Measurements from ENCODE around the gene LEKR1. TPM values are rescaled to one million over a fixed set of nuclear protein-coding genes. Genes with fewer than 3 reads are reported as not detected.
"Not testable (repeated sequence)": the region's sequence is repeated elsewhere in the genome, so short reads cannot be mapped to it uniquely, and the experiment has no call there.

The LEKR1 gene
- total RNA-seq, 2 donors from 2014 or later = 4.2 TPM; not detected in 1

DNA sequence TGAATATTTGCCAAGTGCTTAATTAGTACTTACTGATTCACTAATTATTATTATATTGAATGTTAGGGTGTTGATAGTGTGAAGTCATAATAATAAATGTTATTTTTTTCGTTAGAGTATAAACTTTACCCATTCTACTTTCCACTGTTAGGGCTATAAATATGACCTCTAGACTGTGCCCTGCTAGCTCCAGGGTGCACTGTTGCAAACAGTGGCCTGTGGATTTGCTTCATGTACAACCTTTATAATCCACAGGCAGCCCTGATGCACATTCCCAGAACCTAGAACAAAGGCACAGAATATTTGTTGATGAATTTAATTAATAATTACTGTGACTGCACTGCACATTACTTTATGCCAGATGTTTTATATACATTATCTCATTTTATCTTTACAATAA lies 28.8 kb upstream of the LEKR1 start:
- no peak for ATAC-seq (ENCODE audit: insufficient number of reproducible peaks, low FRiP score, low read depth)
- H3K27me3 ChIP-seq (replicated peaks; ENCODE audit: insufficient read depth) = no peaks in the 10 kb centered on the region
- no peaks in the 10 kb centered on the region for H3K9me3 ChIP-seq
- no peaks in the 10 kb centered on the region for H3K36me3 ChIP-seq
- H3K4me1 ChIP-seq (ENCODE audit: control insufficient read depth in 1 of 2, low read depth in 2 of 2) = peaks cover 2 to 7% of the 10 kb centered on the region in 2 donors
- H3K27ac ChIP-seq = no peak overlapping the region
- TF ChIP-seq, protein P1, sequence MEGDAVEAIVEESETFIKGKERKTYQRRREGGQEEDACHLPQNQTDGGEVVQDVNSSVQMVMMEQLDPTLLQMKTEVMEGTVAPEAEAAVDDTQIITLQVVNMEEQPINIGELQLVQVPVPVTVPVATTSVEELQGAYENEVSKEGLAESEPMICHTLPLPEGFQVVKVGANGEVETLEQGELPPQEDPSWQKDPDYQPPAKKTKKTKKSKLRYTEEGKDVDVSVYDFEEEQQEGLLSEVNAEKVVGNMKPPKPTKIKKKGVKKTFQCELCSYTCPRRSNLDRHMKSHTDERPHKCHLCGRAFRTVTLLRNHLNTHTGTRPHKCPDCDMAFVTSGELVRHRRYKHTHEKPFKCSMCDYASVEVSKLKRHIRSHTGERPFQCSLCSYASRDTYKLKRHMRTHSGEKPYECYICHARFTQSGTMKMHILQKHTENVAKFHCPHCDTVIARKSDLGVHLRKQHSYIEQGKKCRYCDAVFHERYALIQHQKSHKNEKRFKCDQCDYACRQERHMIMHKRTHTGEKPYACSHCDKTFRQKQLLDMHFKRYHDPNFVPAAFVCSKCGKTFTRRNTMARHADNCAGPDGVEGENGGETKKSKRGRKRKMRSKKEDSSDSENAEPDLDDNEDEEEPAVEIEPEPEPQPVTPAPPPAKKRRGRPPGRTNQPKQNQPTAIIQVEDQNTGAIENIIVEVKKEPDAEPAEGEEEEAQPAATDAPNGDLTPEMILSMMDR (IDR thresholded peaks at IDR 0.05) = no peak
- no peak overlapping the region for H3K4me3 ChIP-seq
- DNase-seq (ENCODE audit: low spot score) = no peak

DNA sequence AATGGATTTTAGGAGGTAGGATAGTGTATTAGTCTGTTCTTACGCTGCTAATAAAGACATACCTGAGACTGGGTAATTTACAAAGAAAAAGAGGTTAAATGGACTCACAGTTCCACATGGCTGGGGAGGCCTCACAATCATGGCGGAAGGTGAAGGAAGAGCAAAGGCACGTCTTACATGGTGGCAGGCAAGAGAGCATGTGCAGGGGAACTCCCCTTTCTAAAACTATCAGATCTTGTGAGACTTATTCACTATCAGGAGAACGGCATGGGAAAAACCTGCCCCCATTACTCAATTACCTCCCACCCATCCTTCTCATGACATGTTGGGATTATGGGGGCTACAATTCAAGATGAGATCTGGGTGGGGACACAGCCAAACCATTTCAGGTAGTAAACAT lies 25.9 kb upstream of the LEKR1 start:
- H3K36me3 ChIP-seq; H3K9me3 ChIP-seq; DNase-seq (ENCODE audit: low spot score); H3K4me3 ChIP-seq; ATAC-seq (ENCODE audit: insufficient number of reproducible peaks, low FRiP score, low read depth); H3K27ac ChIP-seq; H3K4me1 ChIP-seq (ENCODE audit: control insufficient read depth in 1 of 2, low read depth in 2 of 2); H3K27me3 ChIP-seq (replicated peaks; ENCODE audit: insufficient read depth): not testable (repeated sequence)

DNA sequence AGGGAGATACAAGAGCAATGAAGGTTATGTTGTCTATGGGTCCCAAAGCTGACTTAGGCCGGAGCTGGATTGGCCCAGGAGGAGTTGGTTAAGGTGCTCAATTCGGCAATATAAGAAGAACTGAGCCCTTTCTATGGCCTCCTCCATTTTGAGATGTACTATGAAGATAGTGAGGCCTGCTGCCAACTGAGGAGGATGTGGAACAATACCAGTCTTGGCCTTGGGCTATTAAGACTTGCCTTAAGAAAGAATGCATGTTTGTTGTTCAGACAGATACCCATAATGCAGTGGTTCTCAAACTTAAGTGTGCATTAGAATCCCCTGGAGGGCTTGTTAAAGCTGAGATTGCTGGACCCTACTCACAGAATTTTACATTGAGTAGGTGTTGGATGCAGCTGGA lies 24.4 kb upstream of the LEKR1 start:
- Histone ChIP-seq H3K36me3 (no peaks in the 10 kb centered on the region), H3K27ac (no peak overlapping the region), H3K9me3 (no peaks in the 10 kb centered on the region), H3K4me1 (ENCODE audit: control insufficient read depth in 1 of 2, low read depth in 2 of 2) (no peaks in the 10 kb centered on the region), H3K4me3 (no peak overlapping the region), H3K27me3 (replicated peaks; ENCODE audit: insufficient read depth) (no peaks in the 10 kb centered on the region)
- ATAC-seq (ENCODE audit: insufficient number of reproducible peaks, low FRiP score, low read depth) (no peak), DNase-seq (ENCODE audit: low spot score) (no peak)
- TF ChIP-seq, protein P1 (IDR thresholded peaks at IDR 0.05) = no peak

DNA sequence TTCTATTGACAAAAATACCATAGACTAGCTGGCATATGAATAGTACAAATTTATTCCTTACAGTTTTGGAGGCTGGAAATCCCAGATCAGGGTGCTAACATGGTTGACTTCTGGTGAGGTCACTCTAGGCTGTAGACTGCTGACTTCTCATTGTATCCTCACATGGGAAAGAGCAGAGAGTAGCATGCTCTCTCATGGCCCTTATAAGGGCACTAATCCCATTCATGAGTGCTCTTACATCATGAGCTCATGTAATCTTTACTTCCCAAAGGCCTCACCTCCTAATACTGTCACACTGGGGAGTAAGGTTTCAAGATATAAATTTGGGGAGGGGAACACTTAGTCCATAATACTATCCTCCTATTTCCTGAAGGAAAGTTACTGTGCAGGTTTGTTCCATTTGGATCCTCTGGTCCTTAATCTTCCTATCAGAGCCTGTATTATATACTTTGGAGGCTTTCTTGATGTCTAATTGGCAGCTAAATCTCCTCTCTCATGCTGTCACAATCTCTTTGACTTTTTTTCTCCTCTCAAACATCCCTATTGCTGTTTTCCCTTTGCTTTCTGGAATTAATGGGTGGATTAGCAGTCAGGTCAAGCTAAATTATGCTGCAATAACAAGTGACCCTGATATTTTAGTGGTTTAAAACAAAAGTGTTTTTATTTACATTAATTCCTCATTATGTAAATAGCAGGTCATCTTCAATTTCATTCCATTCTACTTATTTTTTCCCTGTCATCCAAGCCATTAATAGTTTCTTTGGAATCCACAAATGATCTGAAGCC lies 23.1 kb upstream of the LEKR1 start:
- H3K4me3 ChIP-seq = no peak overlapping the region
- ATAC-seq (ENCODE audit: insufficient number of reproducible peaks, low FRiP score, low read depth) = no peak
- H3K27me3 ChIP-seq (replicated peaks; ENCODE audit: insufficient read depth) = no peaks in the 10 kb centered on the region

DNA sequence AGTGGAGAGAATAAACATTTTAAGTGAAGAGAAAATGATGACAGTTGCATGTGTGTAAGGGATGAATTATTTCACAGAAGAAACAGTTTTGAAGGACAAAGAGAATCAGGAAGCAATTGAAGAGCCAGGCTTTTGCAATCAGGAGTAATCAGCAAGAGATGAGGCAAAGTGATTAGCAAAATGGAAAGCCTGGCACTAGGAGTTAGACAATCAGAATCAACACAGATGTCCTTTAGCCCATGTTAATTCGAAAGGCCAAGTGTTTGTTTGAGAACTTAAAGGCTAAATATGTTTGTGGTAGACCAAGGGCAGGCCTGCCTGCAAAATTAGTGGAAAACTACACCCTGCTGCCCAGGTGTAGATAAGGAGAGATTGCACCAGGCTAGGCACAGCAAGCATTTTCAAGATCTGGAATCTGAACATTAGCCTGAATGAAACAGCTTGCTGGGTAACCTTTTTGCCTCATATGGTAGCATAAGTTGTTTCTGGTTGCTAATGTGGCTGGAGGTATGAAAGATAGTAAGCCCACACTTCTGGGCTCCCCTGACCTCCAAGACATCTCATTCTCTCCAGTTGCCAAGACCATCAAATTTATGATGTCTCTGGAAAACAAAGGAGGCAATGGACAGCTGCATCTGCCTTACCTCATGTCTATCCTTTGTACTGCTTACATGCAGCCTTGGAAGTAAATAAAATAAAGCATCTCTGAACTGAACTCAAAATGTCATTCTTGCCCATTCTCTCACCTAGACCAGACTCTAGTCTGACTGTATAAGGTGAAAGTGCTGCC lies 22.0 kb upstream of the LEKR1 start:
- Histone ChIP-seq H3K36me3 (no peaks in the 10 kb centered on the region), H3K4me3 (no peak overlapping the region), H3K4me1 (ENCODE audit: control insufficient read depth in 1 of 2, low read depth in 2 of 2) (no peaks in the 10 kb centered on the region), H3K27me3 (replicated peaks; ENCODE audit: insufficient read depth) (no peaks in the 10 kb centered on the region), H3K9me3 (no peaks in the 10 kb centered on the region), H3K27ac (no peak overlapping the region)
- TF ChIP-seq, protein P1 (IDR thresholded peaks at IDR 0.05) = no peak
- ATAC-seq (ENCODE audit: insufficient number of reproducible peaks, low FRiP score, low read depth) (no peak), DNase-seq (ENCODE audit: low spot score) (no peak)

More for the DNA sequence above, 23.1 kb upstream of the LEKR1 start:
- H3K36me3 ChIP-seq = no peaks in the 10 kb centered on the region
- H3K27ac ChIP-seq = no peak overlapping the region
- no peaks in the 10 kb centered on the region for H3K9me3 ChIP-seq
- TF ChIP-seq, protein P1 (IDR thresholded peaks at IDR 0.05) = no peak
- H3K4me1 ChIP-seq (ENCODE audit: control insufficient read depth in 1 of 2, low read depth in 2 of 2) = no peaks in the 10 kb centered on the region
- DNase-seq (ENCODE audit: low spot score) = no peak
